ENCODE results near the gene IL13RA2.

IL13RA2 gene

DNA sequence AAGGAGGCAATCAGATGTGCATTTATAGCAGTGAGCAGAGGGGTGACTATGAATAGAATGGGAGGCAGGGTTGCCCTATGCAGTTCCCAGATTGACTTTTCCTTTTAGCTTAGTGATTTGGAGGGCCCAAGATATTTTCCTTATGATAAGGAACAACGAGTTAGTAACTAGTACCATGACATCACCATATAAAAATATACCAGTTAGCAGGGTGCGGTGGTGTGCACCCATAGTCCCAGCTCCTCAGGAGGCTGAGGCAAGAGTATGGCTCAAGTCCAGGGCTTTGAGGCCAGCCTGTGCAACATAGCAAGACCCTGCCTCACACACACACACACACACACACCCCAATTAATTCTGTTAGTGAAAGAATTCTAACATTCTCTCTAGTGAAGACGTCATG, 53.0 kb downstream of the IL13RA2 start:
- Histone ChIP-seq H3K4me1 (no peaks in the 10 kb centered on the region), H3K27me3 (ENCODE audit: low read depth) (no peaks in the 10 kb centered on the region), H3K4me3 (no peak overlapping the region), H3K36me3 (replicated peaks) (no peaks in the 10 kb centered on the region), H3K9me3 (no peaks in the 10 kb centered on the region)
- in situ Hi-C loops (cut with MboI; ENCODE audit: low sequenced_read_pairs), result loop anchor here (25.0 kb wide), 1 partner anchor 327 kb away; no protein-coding TSS in a partner anchor
- no peak for DNase-seq (ENCODE audit: low spot score in 2 of 2)

DNA sequence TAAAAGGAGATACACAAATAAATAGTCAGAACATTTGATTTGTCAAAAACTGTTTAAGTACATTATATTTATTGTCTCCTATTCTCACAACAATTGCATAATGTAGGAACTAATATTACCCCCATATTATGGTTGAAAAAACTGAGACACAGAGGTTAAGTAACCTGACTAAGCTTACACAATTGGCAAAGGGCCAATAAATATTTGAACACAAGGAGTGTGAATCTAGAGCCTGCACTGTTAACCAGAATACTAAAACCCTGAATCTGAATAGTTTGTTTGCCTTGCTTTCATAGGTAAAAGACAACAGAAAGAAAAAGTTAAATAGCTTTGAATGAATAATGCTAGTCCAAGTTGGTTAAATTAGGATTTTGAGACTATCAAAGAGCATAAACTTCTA, 55.2 kb downstream of the IL13RA2 start:
- H3K36me3 ChIP-seq (replicated peaks), result no peaks in the 10 kb centered on the region
- H3K4me3 ChIP-seq, result no peak overlapping the region
- in situ Hi-C loops (cut with MboI; ENCODE audit: low sequenced_read_pairs), result loop anchor here (25.0 kb wide), 1 partner anchor 325 kb away; no protein-coding TSS in a partner anchor
- no peaks in the 10 kb centered on the region for H3K4me1 ChIP-seq
- H3K9me3 ChIP-seq, result no peaks in the 10 kb centered on the region
- DNase-seq (ENCODE audit: low spot score in 2 of 2), result no peak
- no peaks in the 10 kb centered on the region for H3K27me3 ChIP-seq (ENCODE audit: low read depth)

DNA sequence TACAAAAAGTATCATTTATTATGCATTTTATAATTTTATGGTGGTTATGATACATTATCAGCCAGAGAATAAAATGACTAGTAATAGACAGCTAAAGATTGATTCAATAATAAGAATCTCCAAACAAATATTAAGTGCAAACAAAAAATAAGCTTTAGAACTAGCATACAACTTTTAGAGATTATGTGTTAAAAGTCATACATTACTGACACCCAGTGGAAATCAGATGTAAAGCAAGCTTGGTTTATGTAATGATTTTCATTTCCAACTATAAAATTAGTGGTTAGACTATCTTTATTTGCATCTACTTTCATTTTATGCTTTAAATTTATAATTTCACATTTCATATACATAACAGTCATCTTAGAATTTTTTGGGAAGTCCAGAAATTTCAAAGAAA, 57.7 kb downstream of the IL13RA2 start:
- no peaks in the 10 kb centered on the region for H3K36me3 ChIP-seq (replicated peaks)
- DNase-seq (ENCODE audit: low spot score in 2 of 2), result peak in 1 of 2 experiments; percentile 63
- in situ Hi-C loops (cut with MboI; ENCODE audit: low sequenced_read_pairs), result loop anchor here (25.0 kb wide), 1 partner anchor 322 kb away; no protein-coding TSS in a partner anchor
- H3K27me3 ChIP-seq (ENCODE audit: low read depth), result no peaks in the 10 kb centered on the region
- H3K9me3 ChIP-seq, result no peaks in the 10 kb centered on the region
- H3K4me3 ChIP-seq, result no peak overlapping the region
- H3K4me1 ChIP-seq, result no peaks in the 10 kb centered on the region
